Measurements from ENCODE around the gene LASP1NB.

Gene LASP1NB

DNA sequence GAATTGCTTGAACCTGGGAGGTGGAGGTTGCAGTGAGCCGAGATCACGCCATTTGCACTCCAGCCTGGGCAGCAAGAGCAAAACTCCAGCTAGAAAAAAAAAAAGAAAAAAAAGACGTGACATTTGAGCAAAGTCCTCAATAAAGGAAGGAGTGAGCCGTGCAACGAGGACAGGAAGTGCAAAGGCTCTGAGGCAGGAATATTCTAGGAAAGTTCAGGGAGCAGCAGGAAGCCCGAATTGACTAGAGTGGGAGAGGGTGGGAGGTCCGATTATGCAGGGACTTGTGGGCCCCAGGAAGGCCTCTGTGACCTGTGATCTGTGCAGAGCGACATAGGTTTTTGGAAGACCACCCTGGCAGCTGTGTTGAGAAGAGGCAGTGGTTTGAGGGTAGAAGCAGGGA, 8.6 kb upstream of the LASP1NB start:
- no peak for DNase-seq (ENCODE audit: low read depth in 2 of 2)
- TF ChIP-seq, protein P1, sequence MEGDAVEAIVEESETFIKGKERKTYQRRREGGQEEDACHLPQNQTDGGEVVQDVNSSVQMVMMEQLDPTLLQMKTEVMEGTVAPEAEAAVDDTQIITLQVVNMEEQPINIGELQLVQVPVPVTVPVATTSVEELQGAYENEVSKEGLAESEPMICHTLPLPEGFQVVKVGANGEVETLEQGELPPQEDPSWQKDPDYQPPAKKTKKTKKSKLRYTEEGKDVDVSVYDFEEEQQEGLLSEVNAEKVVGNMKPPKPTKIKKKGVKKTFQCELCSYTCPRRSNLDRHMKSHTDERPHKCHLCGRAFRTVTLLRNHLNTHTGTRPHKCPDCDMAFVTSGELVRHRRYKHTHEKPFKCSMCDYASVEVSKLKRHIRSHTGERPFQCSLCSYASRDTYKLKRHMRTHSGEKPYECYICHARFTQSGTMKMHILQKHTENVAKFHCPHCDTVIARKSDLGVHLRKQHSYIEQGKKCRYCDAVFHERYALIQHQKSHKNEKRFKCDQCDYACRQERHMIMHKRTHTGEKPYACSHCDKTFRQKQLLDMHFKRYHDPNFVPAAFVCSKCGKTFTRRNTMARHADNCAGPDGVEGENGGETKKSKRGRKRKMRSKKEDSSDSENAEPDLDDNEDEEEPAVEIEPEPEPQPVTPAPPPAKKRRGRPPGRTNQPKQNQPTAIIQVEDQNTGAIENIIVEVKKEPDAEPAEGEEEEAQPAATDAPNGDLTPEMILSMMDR (IDR thresholded peaks at IDR 0.05; ENCODE audit: low read depth, low read length), result no peak
- H3K4me3 ChIP-seq (replicated peaks in 1 of 2; ENCODE audit: low read depth in 2 of 2, low read length in 2 of 2), result no peak overlapping the region

DNA sequence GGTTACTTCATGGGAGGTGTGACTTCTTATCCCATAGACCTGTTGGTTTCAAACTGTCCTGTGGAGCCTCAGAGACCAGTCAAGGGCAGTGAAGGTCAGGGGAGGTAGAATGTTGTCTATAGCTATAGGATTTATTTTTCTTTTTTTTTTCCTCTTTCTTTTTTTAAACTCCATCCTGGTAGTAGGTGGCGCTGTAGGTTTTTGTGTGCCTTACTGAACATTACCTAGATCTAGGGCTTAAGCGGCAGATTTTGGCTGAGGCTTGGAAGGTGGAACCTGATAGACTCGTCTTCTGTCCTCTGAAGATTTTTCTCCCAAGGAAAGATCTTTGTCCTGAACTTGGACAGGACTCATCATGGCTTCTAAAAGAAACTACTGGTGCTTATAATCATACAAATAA, 8.2 kb upstream of the LASP1NB start:
- TF ChIP-seq, protein P1 (IDR thresholded peaks at IDR 0.05; ENCODE audit: low read depth, low read length), result no peak
- no peak for DNase-seq (ENCODE audit: low read depth in 2 of 2)
- no peak overlapping the region for H3K4me3 ChIP-seq (replicated peaks in 1 of 2; ENCODE audit: low read depth in 2 of 2, low read length in 2 of 2)

DNA sequence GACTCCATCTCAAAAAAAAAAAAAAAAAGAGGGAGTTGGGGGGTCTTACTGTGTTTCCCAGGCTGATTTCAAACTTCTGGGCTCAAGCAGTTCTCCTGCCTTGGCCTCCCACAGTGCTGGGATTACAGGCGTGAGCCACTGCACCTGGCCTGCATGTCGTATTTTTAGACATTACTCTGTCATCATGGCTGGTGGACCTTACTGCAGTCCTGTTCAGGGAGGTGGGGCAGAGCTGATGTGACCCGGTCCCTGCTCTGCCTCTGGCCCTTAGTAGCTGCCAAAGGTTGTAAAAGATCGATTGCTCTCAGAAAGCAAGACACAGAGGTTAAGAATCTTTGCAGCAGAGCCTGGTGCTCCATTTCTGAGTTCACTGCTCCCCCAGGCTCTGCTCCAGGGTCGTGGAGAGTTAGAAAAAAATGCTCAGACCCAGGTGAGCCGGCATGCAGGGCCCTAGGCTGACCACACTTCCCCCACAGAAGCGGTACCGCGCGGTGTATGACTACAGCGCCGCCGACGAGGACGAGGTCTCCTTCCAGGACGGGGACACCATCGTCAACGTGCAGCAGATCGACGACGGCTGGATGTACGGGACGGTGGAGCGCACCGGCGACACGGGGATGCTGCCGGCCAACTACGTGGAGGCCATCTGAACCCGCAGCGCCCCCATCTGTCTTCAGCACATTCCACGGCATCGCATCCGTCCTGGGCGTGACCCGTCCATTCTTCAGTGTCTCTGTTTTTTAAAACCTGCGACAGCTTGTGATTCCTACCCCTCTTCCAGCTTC, 7.1 kb upstream of the LASP1NB start:
- TF ChIP-seq, protein P1 (IDR thresholded peaks at IDR 0.05; ENCODE audit: low read depth, low read length), result no peak
- no peak overlapping the region for H3K4me3 ChIP-seq (replicated peaks in 1 of 2; ENCODE audit: low read depth in 2 of 2, low read length in 2 of 2)
- no peak for DNase-seq (ENCODE audit: low read depth in 2 of 2)

DNA sequence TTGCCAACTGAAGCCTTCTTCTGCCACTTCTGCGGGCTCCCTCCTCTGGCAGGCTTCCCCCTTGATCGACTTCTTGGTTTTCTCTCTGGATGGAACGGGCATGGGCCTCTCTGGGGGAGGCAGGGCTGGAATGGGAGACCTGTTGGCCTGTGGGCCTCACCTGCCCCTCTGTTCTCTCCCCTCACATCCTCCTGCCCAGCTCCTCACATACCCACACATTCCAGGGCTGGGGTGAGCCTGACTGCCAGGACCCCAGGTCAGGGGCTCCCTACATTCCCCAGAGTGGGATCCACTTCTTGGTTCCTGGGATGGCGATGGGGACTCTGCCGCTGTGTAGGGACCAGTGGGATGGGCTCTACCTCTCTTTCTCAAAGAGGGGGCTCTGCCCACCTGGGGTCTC, 6.5 kb upstream of the LASP1NB start:
- DNase-seq (ENCODE audit: low read depth in 2 of 2), result no peak
- H3K4me3 ChIP-seq (replicated peaks in 1 of 2; ENCODE audit: low read depth in 2 of 2, low read length in 2 of 2), result no peak overlapping the region
- TF ChIP-seq, protein P1 (IDR thresholded peaks at IDR 0.05; ENCODE audit: low read depth, low read length), result no peak

DNA sequence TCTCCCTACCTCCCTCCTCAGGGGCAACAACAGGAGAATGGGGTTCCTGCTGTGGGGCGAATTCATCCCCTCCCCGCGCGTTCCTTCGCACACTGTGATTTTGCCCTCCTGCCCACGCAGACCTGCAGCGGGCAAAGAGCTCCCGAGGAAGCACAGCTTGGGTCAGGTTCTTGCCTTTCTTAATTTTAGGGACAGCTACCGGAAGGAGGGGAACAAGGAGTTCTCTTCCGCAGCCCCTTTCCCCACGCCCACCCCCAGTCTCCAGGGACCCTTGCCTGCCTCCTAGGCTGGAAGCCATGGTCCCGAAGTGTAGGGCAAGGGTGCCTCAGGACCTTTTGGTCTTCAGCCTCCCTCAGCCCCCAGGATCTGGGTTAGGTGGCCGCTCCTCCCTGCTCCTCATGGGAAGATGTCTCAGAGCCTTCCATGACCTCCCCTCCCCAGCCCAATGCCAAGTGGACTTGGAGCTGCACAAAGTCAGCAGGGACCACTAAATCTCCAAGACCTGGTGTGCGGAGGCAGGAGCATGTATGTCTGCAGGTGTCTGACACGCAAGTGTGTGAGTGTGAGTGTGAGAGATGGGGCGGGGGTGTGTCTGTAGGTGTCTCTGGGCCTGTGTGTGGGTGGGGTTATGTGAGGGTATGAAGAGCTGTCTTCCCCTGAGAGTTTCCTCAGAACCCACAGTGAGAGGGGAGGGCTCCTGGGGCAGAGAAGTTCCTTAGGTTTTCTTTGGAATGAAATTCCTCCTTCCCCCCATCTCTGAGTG, 5.9 kb upstream of the LASP1NB start:
- H3K4me3 ChIP-seq (replicated peaks in 1 of 2; ENCODE audit: low read depth in 2 of 2, low read length in 2 of 2), result no peak overlapping the region
- TF ChIP-seq, protein P1 (IDR thresholded peaks at IDR 0.05; ENCODE audit: low read depth, low read length), result no peak
- DNase-seq (ENCODE audit: low read depth in 2 of 2), result no peak

DNA sequence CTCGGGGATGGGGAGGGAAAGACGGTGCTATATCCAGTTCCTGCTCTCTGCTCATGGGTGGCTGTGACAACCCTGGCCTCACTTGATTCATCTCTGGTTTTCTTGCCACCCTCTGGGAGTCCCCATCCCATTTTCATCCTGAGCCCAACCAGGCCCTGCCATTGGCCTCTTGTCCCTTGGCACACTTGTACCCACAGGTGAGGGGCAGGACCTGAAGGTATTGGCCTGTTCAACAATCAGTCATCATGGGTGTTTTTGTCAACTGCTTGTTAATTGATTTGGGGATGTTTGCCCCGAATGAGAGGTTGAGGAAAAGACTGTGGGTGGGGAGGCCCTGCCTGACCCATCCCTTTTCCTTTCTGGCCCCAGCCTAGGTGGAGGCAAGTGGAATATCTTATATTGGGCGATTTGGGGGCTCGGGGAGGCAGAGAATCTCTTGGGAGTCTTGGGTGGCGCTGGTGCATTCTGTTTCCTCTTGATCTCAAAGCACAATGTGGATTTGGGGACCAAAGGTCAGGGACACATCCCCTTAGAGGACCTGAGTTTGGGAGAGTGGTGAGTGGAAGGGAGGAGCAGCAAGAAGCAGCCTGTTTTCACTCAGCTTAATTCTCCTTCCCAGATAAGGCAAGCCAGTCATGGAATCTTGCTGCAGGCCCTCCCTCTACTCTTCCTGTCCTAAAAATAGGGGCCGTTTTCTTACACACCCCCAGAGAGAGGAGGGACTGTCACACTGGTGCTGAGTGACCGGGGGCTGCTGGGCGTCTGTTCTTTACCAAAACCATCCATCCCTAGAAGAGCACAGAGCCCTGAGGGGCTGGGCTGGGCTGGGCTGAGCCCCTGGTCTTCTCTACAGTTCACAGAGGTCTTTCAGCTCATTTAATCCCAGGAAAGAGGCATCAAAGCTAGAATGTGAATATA, 4.8 kb upstream of the LASP1NB start:
- no peak overlapping the region for H3K4me3 ChIP-seq (replicated peaks in 1 of 2; ENCODE audit: low read depth in 2 of 2, low read length in 2 of 2)
- no peak for DNase-seq (ENCODE audit: low read depth in 2 of 2)
- TF ChIP-seq, protein P1 (IDR thresholded peaks at IDR 0.05; ENCODE audit: low read depth, low read length), result no peak
